ENCODE results near the gene RBSN. TPM values are rescaled to one million over a fixed set of nuclear protein-coding genes. Genes with fewer than 3 reads are reported as not detected.

The RBSN gene
- total and polyA plus RNA-seq, 2 of the 4 experiments (the other 2 are of a cell fraction) = 8.7 to 33.7 TPM

- DNase-seq (no peak), ATAC-seq (ENCODE audit: low read depth) (no peak)
- no peaks in the 10 kb centered on the region for H4K20me1 ChIP-seq (ENCODE audit: insufficient read depth, low read length)
- no peak overlapping the region for H2BK120ac ChIP-seq (ENCODE audit: low read depth, low read length)
- H3K18ac ChIP-seq (ENCODE audit: low read depth, low read length) = no peak overlapping the region
- no peak overlapping the region for H3K27ac ChIP-seq (ENCODE audit: insufficient read depth, low read length)
- H3K23ac ChIP-seq (ENCODE audit: low read depth, low read length) = no peak overlapping the region
- H2BK15ac ChIP-seq (ENCODE audit: low read depth, low read length) = no peak overlapping the region
- no peak overlapping the region for H2BK20ac ChIP-seq (ENCODE audit: low read depth, low read length)
- ChIA-PET POLR2A (ENCODE audit: unreplicated experiment) (no interaction called here), CTCF (no interaction called here)
- no peak overlapping the region for H2AK9ac ChIP-seq (replicated peaks; ENCODE audit: low read depth, low read length, poor library complexity)
- H3K9ac ChIP-seq (ENCODE audit: low read depth, low read length) = no peak overlapping the region
- no peak overlapping the region for H2AFZ ChIP-seq (replicated peaks; ENCODE audit: low read length, poor library complexity)
- H3K4ac ChIP-seq (ENCODE audit: low read depth, low read length) = no peak overlapping the region
- no peak overlapping the region for H4K8ac ChIP-seq (ENCODE audit: low read depth in 2 of 2, low read length in 2 of 2)
- no peak overlapping the region for H3K4me2 ChIP-seq (ENCODE audit: low read depth, low read length)
- in situ Hi-C loops (cut with MboI; ENCODE audit: low sequenced_read_pairs) = loop anchor here (25.0 kb wide), 1 partner anchor 273 kb away; no protein-coding TSS in a partner anchor
- no peaks in the 10 kb centered on the region for H3K79me1 ChIP-seq (ENCODE audit: low read depth in 1 of 2, low read length in 2 of 2)
- no peak overlapping the region for H2AK5ac ChIP-seq (ENCODE audit: low read depth, low read length)
- TF ChIP-seq, protein P1, sequence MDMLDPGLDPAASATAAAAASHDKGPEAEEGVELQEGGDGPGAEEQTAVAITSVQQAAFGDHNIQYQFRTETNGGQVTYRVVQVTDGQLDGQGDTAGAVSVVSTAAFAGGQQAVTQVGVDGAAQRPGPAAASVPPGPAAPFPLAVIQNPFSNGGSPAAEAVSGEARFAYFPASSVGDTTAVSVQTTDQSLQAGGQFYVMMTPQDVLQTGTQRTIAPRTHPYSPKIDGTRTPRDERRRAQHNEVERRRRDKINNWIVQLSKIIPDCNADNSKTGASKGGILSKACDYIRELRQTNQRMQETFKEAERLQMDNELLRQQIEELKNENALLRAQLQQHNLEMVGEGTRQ (IDR thresholded peaks at IDR 0.05; ENCODE audit: low read depth, low read length) = no peak
- no peak for TF ChIP-seq RAD21 (IDR thresholded peaks at IDR 0.05; ENCODE audit: low read length)
- TF ChIP-seq FOS (IDR thresholded peaks at IDR 0.05; ENCODE audit: low read depth, low read length) = no peak
- no peak for TF ChIP-seq RCOR1 (IDR thresholded peaks at IDR 0.05; ENCODE audit: insufficient replicate concordance, low read length)
- TF ChIP-seq ELK1 (IDR thresholded peaks at IDR 0.05; ENCODE audit: borderline replicate concordance, low read depth, low read length) = no peak
- TF ChIP-seq NFE2L2 (IDR thresholded peaks at IDR 0.05; ENCODE audit: low read depth, low read length) = no peak
- TF ChIP-seq RFX5 (IDR thresholded peaks at IDR 0.05; ENCODE audit: low read depth, low read length) = no peak
- TF ChIP-seq SMC3 (IDR thresholded peaks at IDR 0.05; ENCODE audit: low read depth, low read length) = no peak
- TF ChIP-seq, protein P2, sequence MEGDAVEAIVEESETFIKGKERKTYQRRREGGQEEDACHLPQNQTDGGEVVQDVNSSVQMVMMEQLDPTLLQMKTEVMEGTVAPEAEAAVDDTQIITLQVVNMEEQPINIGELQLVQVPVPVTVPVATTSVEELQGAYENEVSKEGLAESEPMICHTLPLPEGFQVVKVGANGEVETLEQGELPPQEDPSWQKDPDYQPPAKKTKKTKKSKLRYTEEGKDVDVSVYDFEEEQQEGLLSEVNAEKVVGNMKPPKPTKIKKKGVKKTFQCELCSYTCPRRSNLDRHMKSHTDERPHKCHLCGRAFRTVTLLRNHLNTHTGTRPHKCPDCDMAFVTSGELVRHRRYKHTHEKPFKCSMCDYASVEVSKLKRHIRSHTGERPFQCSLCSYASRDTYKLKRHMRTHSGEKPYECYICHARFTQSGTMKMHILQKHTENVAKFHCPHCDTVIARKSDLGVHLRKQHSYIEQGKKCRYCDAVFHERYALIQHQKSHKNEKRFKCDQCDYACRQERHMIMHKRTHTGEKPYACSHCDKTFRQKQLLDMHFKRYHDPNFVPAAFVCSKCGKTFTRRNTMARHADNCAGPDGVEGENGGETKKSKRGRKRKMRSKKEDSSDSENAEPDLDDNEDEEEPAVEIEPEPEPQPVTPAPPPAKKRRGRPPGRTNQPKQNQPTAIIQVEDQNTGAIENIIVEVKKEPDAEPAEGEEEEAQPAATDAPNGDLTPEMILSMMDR (conservative IDR thresholded peaks at IDR 0.05; ENCODE audit: low read depth, low read length) = no peak
- TF ChIP-seq CEBPB (IDR thresholded peaks at IDR 0.05; ENCODE audit: low read depth, low read length) = no peak
- TF ChIP-seq MXI1 (IDR thresholded peaks at IDR 0.05; ENCODE audit: borderline replicate concordance, low read depth, low read length) = no peak
- no peak for TF ChIP-seq BHLHE40 (IDR thresholded peaks at IDR 0.05; ENCODE audit: low read depth, low read length)
- no peak for TF ChIP-seq CHD1 (IDR thresholded peaks at IDR 0.05; ENCODE audit: low read depth, low read length)
- no peak for TF ChIP-seq MAZ (IDR thresholded peaks at IDR 0.05; ENCODE audit: borderline replicate concordance, low read depth, low read length)
- no peak for TF ChIP-seq MAFK (IDR thresholded peaks at IDR 0.05; ENCODE audit: low read depth, low read length)
- no peak for TF ChIP-seq POLR2A (IDR thresholded peaks at IDR 0.05; ENCODE audit: low read depth, low read length)
- H3K9me1 ChIP-seq (ENCODE audit: insufficient read depth, low read length) = no peaks in the 10 kb centered on the region
- no peak overlapping the region for H4K91ac ChIP-seq (ENCODE audit: insufficient read depth, low read depth, low read length)
- no peaks in the 10 kb centered on the region for H3K36me3 ChIP-seq (ENCODE audit: control insufficient read depth, insufficient read depth, low read length)
- BruUV-seq (replicated peaks) = no TSS peak
- intact Hi-C loops (cut with micrococcal nuclease) = no loop called here
- H3K4me1 ChIP-seq (ENCODE audit: control insufficient read depth, insufficient read depth, low read length) = no peaks in the 10 kb centered on the region
- H3K9me3 ChIP-seq (ENCODE audit: control insufficient read depth, insufficient read depth, low read length) = peaks cover 4% of the 10 kb centered on the region; the same call in 1 of the 2 replicates
- no peak overlapping the region for H3K4me3 ChIP-seq (ENCODE audit: insufficient read depth, low read depth, low read length)
- no CpG with 5 or more reads among the region's 3 CpGs for WGBS, 2 experiments (ENCODE audit: extremely low coverage in 2 of 2, insufficient read length in 1 of 2)
- no peak overlapping the region for H4K5ac ChIP-seq (ENCODE audit: low read depth, low read length)
- H3K27me3 ChIP-seq (ENCODE audit: control insufficient read depth, insufficient read depth, low read length) = peaks cover 30% of the 10 kb centered on the region
- H3K56ac ChIP-seq (ENCODE audit: extremely low read depth, insufficient read depth, low read length) = no peak overlapping the region
- H3K14ac ChIP-seq (replicated peaks; ENCODE audit: low read depth, low read length) = no peak overlapping the region
- dilution Hi-C loops (cut with HindIII; ENCODE audit: low sequenced_read_pairs, unreplicated experiment) = no loop called here
- no peak overlapping the region for H2BK5ac ChIP-seq (ENCODE audit: low read depth, low read length, poor library complexity, severe bottlenecking)
These were observed 14.9 kb upstream of the RBSN start for GRCh38 chr3:15113884-15114283.

Data from IMR-90 (cell line).